H9 (cell line): ENCODE measurements around the gene PLEKHG3. TPM values are rescaled to one million over a fixed set of nuclear protein-coding genes. Genes with fewer than 3 reads are reported as not detected.

Experiments used
- DNase-seq: peaks from one replicate; pipeline ENCODE4 v3.0.0-alpha.2; 2017
- H2AFZ ChIP-seq: one replicate; pipeline ENCODE4 v1.6.1; 2013; ENCODE audit warnings: mild to moderate bottlenecking, low read length, control low read depth, moderate library complexity
- H2AK5ac ChIP-seq: 2 replicates; pipeline ENCODE4 v1.6.1; 2013; ENCODE audit warnings: low read length, control low read depth, mixed read lengths; ENCODE audit not compliant: insufficient read length
- H2BK120ac ChIP-seq: one replicate; pipeline ENCODE4 v1.6.1; 2013; ENCODE audit warnings: low read depth, mild to moderate bottlenecking, low read length, control low read depth, inconsistent platforms; ENCODE audit not compliant: poor library complexity, severe bottlenecking
- H2BK12ac ChIP-seq: 2 replicates; pipeline ENCODE4 v1.6.1; 2013; ENCODE audit warnings: low read length, control low read depth, mixed read lengths, low read depth; ENCODE audit not compliant: insufficient read length
- H2BK15ac ChIP-seq: 2 replicates; pipeline ENCODE4 v1.6.1; 2013; ENCODE audit warnings: low read depth, low read length, control low read depth
- H2BK20ac ChIP-seq: one replicate; pipeline ENCODE4 v1.6.1; 2013; ENCODE audit warnings: low read depth, mild to moderate bottlenecking, low read length, control low read depth, inconsistent platforms; ENCODE audit not compliant: poor library complexity, severe bottlenecking
- H2BK5ac ChIP-seq: 2 replicates; pipeline ENCODE4 v1.6.1; 2013; ENCODE audit warnings: low read length, control low read depth, mixed read lengths; ENCODE audit not compliant: insufficient read length
- H3K14ac ChIP-seq: 2 replicates; pipeline ENCODE4 v1.6.1; 2013; ENCODE audit warnings: low read length, control low read depth; ENCODE audit not compliant: insufficient read depth
- H3K18ac ChIP-seq: 2 replicates; pipeline ENCODE4 v1.6.1; 2013; ENCODE audit warnings: low read depth, mild to moderate bottlenecking, mixed read lengths, low read length, control low read depth; ENCODE audit not compliant: insufficient read length
- H3K23ac ChIP-seq: 2 replicates; pipeline ENCODE4 v1.6.1; 2013; ENCODE audit warnings: low read length, control low read depth, mixed read lengths, low read depth; ENCODE audit not compliant: insufficient read length
- H3K23me2 ChIP-seq: 2 replicates; pipeline ENCODE4 v1.6.1; 2013; ENCODE audit warnings: low read depth, mild to moderate bottlenecking, mixed read lengths, low read length, control low read depth; ENCODE audit not compliant: insufficient read length, poor library complexity, severe bottlenecking
- H3K27ac ChIP-seq: 2 replicates; pipeline ENCODE4 v1.5.1; 2013; ENCODE audit warnings: low read length, control low read depth, mixed read lengths, low read depth; ENCODE audit not compliant: insufficient read length
- H3K27me3 ChIP-seq: 2 replicates; pipeline ENCODE4 v1.6.1; 2013; ENCODE audit warnings: low read length, control low read depth, inconsistent platforms; ENCODE audit not compliant: insufficient read depth
- H3K4ac ChIP-seq: 2 replicates; pipeline ENCODE4 v1.6.1; 2013; ENCODE audit warnings: low read depth, mild to moderate bottlenecking, control low read depth, inconsistent platforms, low read length, moderate library complexity
- H3K4me1 ChIP-seq: 2 replicates; pipeline ENCODE4 v1.6.1; 2013; ENCODE audit warnings: low read length, control low read depth, inconsistent platforms; ENCODE audit not compliant: insufficient read depth
- H3K4me2 ChIP-seq: 2 replicates; pipeline ENCODE4 v1.6.1; 2013; ENCODE audit warnings: low read length, control low read depth, mixed read lengths; ENCODE audit not compliant: insufficient read length, insufficient read depth
- H3K56ac ChIP-seq: 2 replicates; pipeline ENCODE4 v1.6.1; 2013; ENCODE audit warnings: low read depth, mild to moderate bottlenecking, mixed read lengths, low read length, control low read depth; ENCODE audit not compliant: insufficient read length
- H3K79me1 ChIP-seq: 2 replicates; pipeline ENCODE4 v1.6.1; 2013; ENCODE audit warnings: low read depth, mild to moderate bottlenecking, moderate library complexity, low read length, control low read depth, inconsistent platforms; ENCODE audit not compliant: insufficient read depth, poor library complexity, severe bottlenecking
- H3K79me2 ChIP-seq: 2 replicates; pipeline ENCODE4 v1.6.1; 2013; ENCODE audit warnings: low read length, control low read depth, inconsistent platforms; ENCODE audit not compliant: insufficient read depth
- H3K9ac ChIP-seq: 2 replicates; pipeline ENCODE4 v1.6.1; 2013; ENCODE audit warnings: low read length, control low read depth, mixed read lengths; ENCODE audit not compliant: insufficient read length; ENCODE audit errors: extremely low read depth
- H3K9me3 ChIP-seq: one replicate; pipeline ENCODE4 v1.6.1; 2013; ENCODE audit warnings: low read depth, low read length, inconsistent platforms; ENCODE audit not compliant: control insufficient read depth
- H3T11ph ChIP-seq: one replicate; pipeline ENCODE4 v1.6.1; 2013; ENCODE audit warnings: mild to moderate bottlenecking, low read length, control low read depth, inconsistent platforms
- H4K20me1 ChIP-seq: one replicate; pipeline ENCODE4 v1.6.1; 2013; ENCODE audit not compliant: control insufficient read depth, insufficient read length, insufficient read depth
- H4K5ac ChIP-seq: 2 replicates; pipeline ENCODE4 v1.6.1; 2013; ENCODE audit warnings: low read depth, mild to moderate bottlenecking, mixed read lengths, low read length, control low read depth; ENCODE audit not compliant: insufficient read length
- H4K8ac ChIP-seq: replicated peaks from 2 replicates; pipeline ENCODE4 v1.6.1; 2013; ENCODE audit warnings: low read length, control low read depth, mixed read lengths, low read depth; ENCODE audit not compliant: insufficient read length
- H4K91ac ChIP-seq: 2 replicates; pipeline ENCODE4 v1.6.1; 2013; ENCODE audit warnings: low read depth, mild to moderate bottlenecking, moderate library complexity, mixed read lengths, low read length, control low read depth; ENCODE audit not compliant: insufficient read length
- H3K27ac Mint-ChIP-seq, 3 experiments: 2 replicates in 2 of 3; 3 replicates in 1 of 3; pipeline ENCODE4 v1.8.0; 2020 to 2021; ENCODE audit warnings: mixed read lengths in 3 of 3, mild to moderate bottlenecking in 1 of 3, moderate library complexity in 1 of 3
- H3K27me3 Mint-ChIP-seq: 2 replicates; pipeline ENCODE4 v1.8.0; 2021; ENCODE audit warnings: low read depth, mild to moderate bottlenecking, moderate library complexity, mixed read lengths
- H3K36me3 Mint-ChIP-seq, 3 experiments: 2 replicates in 2 of 3; 3 replicates in 1 of 3; pipeline ENCODE4 v1.8.0; 2020 to 2021; ENCODE audit warnings: low read depth in 3 of 3, mixed read lengths in 3 of 3; ENCODE audit not compliant: insufficient read depth in 1 of 3
- H3K4me1 Mint-ChIP-seq, 2 experiments: 2 replicates each; pipeline ENCODE4 v1.8.0; 2020; ENCODE audit warnings: mixed read lengths in 2 of 2
- H3K4me3 Mint-ChIP-seq, 2 experiments: 2 replicates in 1 of 2; 3 replicates in 1 of 2; pipeline ENCODE4 v1.8.0; 2020 to 2021; ENCODE audit warnings: mild to moderate bottlenecking in 2 of 2, mixed read lengths in 2 of 2, moderate library complexity in 1 of 2
- H3K9me3 Mint-ChIP-seq, 2 experiments: 2 replicates in 1 of 2; 3 replicates in 1 of 2; pipeline ENCODE4 v1.8.0; 2020; ENCODE audit warnings: mild to moderate bottlenecking in 2 of 2, mixed read lengths in 2 of 2, moderate library complexity in 1 of 2
- WGBS: extraction: QIAGEN DNeasy Blood & Tissue Kit; methylation state at CpG from one replicate; pipeline ENCODE4 v1.1.7; 2013; ENCODE audit warnings: missing lambda C conversion rate, low lambda C conversion rate, mixed read lengths; ENCODE audit not compliant: insufficient read length; ENCODE audit errors: extremely low coverage; 5-methylcytosine and 5-hydroxymethylcytosine counted together
- total RNA-seq: library from RNA; stranded (reverse); gene quantifications from 2 replicates; pipeline ENCODE4 v1.2.1, GENCODE V29; 2021
- TF ChIP-seq, protein P1 (sequence below): fragments of 200-600 bp; sonication (generic); conservative IDR thresholded peaks from 3 replicates; pipeline ENCODE4 v1.8.0; 2021; ENCODE audit warnings: antibody characterized with exemption, mild to moderate bottlenecking

The PLEKHG3 gene
- total RNA-seq, 1 experiment from 2014 or later: 48.5 TPM

DNA sequence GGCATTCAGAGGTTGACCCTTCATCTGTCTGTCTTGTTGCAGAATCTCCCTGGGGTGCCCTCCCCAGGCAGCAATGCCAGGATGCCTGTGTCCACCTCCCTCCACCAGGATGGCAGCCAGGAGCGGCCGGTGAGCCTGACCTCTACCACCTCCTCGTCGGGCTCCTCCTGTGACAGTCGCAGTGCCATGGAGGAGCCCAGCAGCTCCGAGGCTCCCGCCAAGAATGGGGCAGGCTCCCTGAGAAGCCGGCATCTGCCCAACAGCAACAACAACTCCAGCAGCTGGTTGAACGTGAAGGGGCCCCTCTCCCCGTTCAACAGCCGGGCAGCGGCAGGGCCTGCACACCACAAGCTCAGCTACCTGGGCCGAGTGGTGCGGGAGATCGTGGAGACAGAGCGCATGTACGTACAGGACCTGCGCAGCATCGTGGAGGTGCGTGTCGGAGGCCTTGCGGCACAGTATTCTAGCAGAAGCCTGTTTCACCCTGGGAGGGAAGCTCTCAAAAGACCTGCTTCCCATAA, 23.4 kb downstream of the PLEKHG3 start:
- Histone ChIP-seq H3K79me2 (peaks cover 10% of the 10 kb centered on the region; the same call in 1 of the 2 replicates), H3K79me1 (peaks cover 6% of the 10 kb centered on the region), H3K27ac (no peak overlapping the region), H3T11ph (no peak overlapping the region), H3K23ac (no peak overlapping the region), H3K4ac (no peak overlapping the region), H2AK5ac (no peak overlapping the region), H2BK20ac (no peak overlapping the region), H2AFZ (no peak overlapping the region), H2BK15ac (no peak overlapping the region), H4K5ac (no peak overlapping the region), H2BK120ac (no peak overlapping the region), H3K9ac (no peak overlapping the region), H3K23me2 (no peaks in the 10 kb centered on the region), H3K27me3 (no peaks in the 10 kb centered on the region), H4K8ac (no peak overlapping the region), H2BK5ac (no peak overlapping the region), H4K91ac (no peak overlapping the region), H3K4me2 (no peak overlapping the region), H4K20me1 (no peaks in the 10 kb centered on the region), H3K4me1 (peaks cover 14% of the 10 kb centered on the region), H3K56ac (no peak overlapping the region), H3K18ac (no peak overlapping the region), H3K14ac (no peak overlapping the region), H2BK12ac (no peak overlapping the region), H3K9me3 (no peaks in the 10 kb centered on the region)
- Mint-ChIP-seq H3K36me3 (peaks cover 30 to 51% (median 44%) of the 10 kb centered on the region in 3 experiments; a peak in 6 of 7 replicates), H3K4me3 (no peak overlapping the region), H3K27me3 (no peaks in the 10 kb centered on the region), H3K9me3 (no peaks in the 10 kb centered on the region), H3K4me1 (peaks cover 51% of the 10 kb centered on the region in 2 experiments), H3K27ac (no peak overlapping the region)
- TF ChIP-seq, protein P1, sequence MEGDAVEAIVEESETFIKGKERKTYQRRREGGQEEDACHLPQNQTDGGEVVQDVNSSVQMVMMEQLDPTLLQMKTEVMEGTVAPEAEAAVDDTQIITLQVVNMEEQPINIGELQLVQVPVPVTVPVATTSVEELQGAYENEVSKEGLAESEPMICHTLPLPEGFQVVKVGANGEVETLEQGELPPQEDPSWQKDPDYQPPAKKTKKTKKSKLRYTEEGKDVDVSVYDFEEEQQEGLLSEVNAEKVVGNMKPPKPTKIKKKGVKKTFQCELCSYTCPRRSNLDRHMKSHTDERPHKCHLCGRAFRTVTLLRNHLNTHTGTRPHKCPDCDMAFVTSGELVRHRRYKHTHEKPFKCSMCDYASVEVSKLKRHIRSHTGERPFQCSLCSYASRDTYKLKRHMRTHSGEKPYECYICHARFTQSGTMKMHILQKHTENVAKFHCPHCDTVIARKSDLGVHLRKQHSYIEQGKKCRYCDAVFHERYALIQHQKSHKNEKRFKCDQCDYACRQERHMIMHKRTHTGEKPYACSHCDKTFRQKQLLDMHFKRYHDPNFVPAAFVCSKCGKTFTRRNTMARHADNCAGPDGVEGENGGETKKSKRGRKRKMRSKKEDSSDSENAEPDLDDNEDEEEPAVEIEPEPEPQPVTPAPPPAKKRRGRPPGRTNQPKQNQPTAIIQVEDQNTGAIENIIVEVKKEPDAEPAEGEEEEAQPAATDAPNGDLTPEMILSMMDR: no peak
- DNase-seq: no peak
- WGBS: no CpG with 5 or more reads among the region's 22 CpGs
